Fibroblast of skin of back (primary cell): ENCODE data around the gene TSHZ2.

ENCODE experiments used
- DNase-seq: peaks from one replicate; pipeline ENCODE4 v3.0.0-alpha.2; 2013

Gene TSHZ2

GRCh38 chr20:53064935-53065334 is 92.8 kb downstream of the TSHZ2 start:
- DNase-seq: no peak

GRCh38 chr20:53068241-53068640 is 96.1 kb downstream of the TSHZ2 start:
- DNase-seq: no peak

- no peak for DNase-seq
Observed at GRCh38 chr20:53069132-53069531, 97.0 kb downstream of the TSHZ2 start.

GRCh38 chr20:53070224-53070623 is 98.1 kb downstream of the TSHZ2 start:
- no peak for DNase-seq

GRCh38 chr20:53070706-53071392 is 98.7 kb downstream of the TSHZ2 start:
- no peak for DNase-seq

GRCh38 chr20:53071833-53072232 is 99.7 kb downstream of the TSHZ2 start:
- no peak for DNase-seq

GRCh38 chr20:53072923-53073579 is 100.9 kb downstream of the TSHZ2 start:
- no peak for DNase-seq

- no peak for DNase-seq
Observed at GRCh38 chr20:53073636-53074415, 101.7 kb downstream of the TSHZ2 start.

GRCh38 chr20:53074811-53075314 is 102.7 kb downstream of the TSHZ2 start:
- no peak for DNase-seq

GRCh38 chr20:53076668-53077067 is 104.5 kb downstream of the TSHZ2 start:
- DNase-seq: no peak

GRCh38 chr20:53077373-53078205 is 105.4 kb downstream of the TSHZ2 start:
- peak; percentile 3 for DNase-seq

- no peak for DNase-seq
Observed at GRCh38 chr20:53078761-53079160, 106.6 kb downstream of the TSHZ2 start.

- DNase-seq: no peak
Observed at GRCh38 chr20:53079261-53079691, 107.1 kb downstream of the TSHZ2 start.

- DNase-seq: no peak
Observed at GRCh38 chr20:53079828-53080686, 107.9 kb downstream of the TSHZ2 start.

- DNase-seq: no peak
Observed at GRCh38 chr20:53080687-53080962, 108.5 kb downstream of the TSHZ2 start.

GRCh38 chr20:53080969-53081871 is 109.1 kb downstream of the TSHZ2 start:
- peak; percentile 58 for DNase-seq

GRCh38 chr20:53081916-53082863 is 110.0 kb downstream of the TSHZ2 start:
- peak; percentile 35 for DNase-seq

- no peak for DNase-seq
Observed at GRCh38 chr20:53083411-53083810, 111.3 kb downstream of the TSHZ2 start.

- DNase-seq: no peak
Observed at GRCh38 chr20:53084408-53084997, 112.3 kb downstream of the TSHZ2 start.
